HG03095 (cell line): ENCODE measurements around the gene GMDS.

Experiments used
- ATAC-seq: cut with Tn5 transposase; IDR thresholded peaks from one replicate; pipeline ENCODE4 v1.9.1; 2021; ENCODE audit warnings: moderate library complexity; ENCODE audit not compliant: unreplicated experiment

The GMDS gene

DNA sequence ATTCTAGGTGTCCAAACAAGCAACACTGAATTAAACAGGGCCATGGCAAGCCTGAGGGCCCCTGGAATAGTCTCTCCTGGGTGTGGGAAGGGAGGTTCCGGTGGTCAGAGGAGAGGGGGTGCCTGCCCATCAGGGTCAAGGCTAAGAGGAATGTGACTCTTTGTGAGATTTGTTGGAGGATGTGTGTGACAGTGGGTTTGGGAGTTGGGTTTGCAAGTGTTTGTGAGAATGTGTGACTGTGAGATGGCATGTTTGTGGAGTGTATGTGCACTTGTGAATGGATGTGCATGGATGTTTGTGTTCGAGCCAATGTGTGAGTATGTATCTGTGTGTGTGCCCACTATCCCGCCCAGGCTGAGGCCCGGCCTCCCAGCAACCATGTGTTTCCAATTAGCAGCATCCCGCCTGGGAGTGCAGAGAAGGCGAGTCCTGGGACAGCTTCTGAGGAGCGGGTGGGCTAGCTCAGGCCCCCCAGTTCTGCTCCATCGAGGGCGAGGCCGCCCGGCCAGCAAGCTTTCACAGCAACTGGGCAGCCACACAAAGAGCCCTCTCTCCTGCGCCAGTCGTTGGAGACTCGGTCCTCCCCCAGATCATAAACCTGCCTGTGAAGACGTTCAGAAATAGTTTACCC is 623.1 kb downstream of the GMDS start:
- no peak for ATAC-seq

DNA sequence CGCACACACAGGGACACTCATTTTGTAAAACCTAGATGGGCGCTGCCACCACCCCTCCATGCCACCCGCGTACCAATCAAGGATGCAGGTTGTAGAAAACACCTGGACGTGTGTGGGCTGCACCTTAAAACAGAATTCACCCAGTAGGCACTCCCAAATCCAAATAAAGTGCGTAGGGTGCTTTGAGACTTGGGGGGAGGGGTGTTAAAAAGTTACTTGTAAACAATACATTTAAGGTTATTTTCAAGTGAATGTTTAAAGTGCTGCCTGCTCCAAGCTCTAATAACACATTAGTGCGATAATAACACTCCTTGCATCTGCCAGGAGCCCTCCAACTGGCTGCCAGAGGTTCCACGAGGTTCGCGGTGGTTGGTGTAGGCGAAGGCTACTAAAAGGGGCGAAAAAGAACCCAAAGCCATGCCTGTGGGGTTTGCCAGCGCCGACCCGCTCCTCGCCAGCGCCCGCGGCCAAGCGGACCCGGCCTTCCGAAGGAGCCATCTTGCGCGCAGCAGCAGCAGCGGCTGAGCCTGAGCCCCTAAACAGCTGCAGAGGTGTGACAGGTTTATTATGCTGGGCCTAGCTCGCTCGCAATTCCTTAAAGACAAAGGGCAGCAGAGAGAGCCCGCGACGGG is 624.2 kb downstream of the GMDS start:
- no peak for ATAC-seq

DNA sequence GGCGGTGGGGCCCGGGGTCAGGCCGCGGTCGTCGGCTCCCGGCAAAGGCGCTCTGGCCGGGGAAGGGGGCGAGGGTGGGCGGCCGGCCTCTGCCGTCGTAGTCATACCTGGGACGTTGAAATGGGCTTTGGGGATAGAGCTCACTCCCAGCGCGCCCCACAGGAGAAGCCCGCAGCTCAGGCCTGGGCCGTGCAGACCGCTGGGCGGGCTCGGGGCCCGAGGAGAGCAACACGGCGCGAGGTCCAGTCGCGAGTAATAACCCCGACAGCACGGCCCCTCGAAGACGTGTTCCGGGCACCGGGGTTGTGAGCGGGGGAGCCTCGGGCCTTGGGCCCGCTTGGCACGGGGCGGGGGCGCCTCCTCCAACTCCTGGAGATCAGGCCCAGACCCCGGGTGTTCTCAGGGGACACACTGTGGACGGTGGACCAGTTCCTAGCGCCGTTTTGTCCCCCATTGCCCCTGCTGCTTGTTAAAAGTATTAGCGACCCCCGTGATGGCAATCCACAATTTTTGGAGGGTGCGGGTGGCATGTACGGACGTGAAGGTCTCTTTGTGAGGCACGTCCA is 624.8 kb downstream of the GMDS start:
- no peak for ATAC-seq

DNA sequence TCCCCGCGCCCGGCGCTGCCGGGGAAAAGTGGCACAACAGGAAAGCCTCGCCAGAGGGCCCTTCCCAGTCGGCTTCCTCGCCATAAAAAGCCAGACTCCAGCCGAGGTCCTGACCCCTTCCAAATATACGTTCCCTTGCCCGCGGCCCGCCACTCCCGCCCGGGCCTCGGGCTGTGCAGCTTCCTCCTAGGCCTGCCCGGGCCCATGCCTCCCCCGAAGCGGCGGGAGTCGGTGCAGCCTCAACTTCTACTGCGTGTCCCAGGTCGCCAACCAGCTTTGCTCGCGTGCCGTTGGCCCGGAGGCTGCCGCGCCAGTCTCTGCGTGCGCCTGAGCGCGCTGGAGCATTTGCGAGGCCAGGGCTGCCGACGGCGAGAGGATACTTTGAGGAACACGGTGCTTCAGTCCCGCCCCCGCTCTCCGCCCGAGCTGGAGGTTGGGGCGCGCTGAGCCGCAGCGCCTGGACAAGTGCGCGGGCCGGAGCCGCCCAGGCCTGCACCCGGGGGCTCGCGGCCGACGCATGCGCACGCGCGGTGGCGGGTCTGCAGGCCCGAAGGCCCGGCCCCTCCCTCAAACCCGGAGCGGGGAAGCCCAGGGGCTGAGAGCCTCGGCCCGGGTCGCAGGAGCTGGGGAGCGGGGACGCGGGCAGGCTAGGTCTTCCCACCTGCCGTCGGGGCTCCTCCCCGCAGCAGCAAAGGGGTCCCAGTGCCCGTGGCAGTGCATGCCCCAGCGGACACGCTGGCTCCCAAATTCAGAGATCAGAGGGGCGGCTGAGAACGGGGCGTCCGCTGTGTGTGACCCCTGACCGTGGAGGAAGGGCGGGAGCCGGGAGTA is 625.5 kb downstream of the GMDS start:
- no peak for ATAC-seq

GRCh38 chr6:1619098-1619672 is 626.2 kb downstream of the GMDS start:
- no peak for ATAC-seq

DNA sequence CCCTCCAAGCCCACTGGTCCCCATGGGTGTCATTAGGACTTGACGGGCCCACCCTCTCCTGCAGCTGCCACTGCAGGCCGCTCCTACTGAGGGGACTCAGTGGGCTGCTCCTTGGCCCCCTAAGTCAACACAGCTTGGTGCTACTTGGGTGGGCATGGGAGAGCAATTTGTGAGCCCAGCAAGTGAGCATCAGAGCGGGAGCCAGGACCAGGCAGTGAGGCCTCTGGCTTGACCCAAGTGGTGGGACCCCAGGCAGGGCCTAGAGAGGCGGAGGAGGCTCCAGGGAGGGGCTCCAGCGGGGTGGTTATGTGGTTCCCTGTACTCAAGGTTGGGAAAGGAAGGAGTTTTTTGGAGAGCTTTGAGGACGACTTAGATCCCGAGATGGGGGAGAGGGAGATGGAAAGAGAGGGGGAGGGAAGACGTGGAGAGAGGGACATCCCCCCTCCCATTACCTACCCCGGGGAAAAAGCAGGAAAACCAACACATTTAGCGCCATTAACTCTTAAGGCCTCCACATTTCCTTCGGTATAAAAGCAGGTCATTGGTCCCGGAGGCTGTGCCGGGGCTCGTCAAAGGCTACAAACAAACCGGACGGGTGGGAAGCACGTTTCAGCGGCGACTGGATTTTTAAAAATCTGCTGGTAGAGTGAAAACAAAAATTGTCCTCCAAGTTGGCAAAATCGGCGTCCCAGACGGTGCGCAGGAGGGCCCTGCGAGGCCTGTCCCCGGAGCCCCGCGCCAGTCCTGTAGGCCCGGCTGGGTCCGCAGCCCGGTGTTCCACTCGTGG is 626.9 kb downstream of the GMDS start:
- ATAC-seq = no peak

GRCh38 chr6:1617466-1618310 is 627.7 kb downstream of the GMDS start:
- no peak for ATAC-seq

DNA sequence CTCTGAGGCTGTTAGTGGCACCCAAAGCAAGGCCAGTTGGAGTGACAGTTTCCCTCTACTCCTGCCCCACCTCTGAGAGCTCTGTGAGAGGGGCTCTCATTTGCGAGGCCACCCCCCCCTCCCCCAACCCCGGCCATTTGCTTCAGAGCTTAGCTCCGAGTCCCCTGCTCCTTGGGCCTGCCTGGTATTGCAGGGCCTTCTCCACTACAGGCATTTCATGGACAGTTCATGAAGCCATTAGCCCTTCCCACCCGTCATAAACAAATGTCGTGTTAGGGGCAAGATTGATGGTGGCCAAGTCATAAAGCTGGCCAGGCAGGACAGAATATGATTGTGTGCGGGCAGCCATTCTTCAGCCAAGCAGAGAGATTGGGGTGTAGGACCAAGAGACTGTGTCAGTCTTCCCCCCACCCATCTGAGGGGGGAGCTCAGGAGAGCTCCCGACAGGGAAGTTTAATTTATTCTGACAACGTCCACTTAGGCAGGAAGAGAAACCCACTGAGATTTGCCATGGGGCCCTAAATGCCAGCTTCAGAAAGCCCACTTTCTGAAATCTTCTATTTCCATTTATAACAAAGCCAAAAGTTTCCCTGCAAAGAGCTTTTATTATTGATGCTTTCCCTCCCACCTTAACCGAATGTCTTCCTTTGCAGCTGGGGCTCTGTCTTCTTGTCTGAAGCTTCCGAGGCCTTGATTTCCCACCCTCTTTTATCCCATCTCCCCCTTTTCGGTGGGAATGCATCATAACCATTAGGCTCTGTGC is 628.5 kb downstream of the GMDS start:
- no peak for ATAC-seq

DNA sequence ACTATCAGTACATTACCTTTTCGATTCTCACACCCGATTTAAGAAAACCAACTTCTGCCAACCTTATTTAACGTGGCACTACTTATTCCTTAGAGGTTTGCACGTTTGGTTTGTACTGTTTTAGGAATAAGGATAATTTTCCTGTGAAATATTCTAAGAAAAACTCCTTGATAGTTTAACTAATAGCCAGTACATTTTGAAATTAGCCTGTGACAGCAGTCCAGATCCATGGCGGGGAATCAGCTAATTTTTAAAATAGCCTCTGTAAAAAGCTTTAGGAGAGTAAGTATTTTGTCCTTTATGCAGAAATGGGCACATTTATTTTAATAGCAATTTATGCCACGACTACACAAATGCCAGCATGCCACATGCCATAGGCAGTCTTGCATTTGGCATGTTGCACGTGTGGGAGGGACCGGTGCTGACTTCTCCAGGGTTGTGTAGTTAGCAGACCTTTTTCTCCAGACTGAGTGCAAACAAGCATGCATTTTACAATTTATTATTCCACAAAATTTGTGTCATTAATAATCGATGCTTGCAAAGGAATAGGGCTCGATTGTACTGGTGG is 629.5 kb downstream of the GMDS start:
- no peak for ATAC-seq

GRCh38 chr6:1615151-1615852 is 630.1 kb downstream of the GMDS start:
- no peak for ATAC-seq

GRCh38 chr6:1614448-1615150 is 630.8 kb downstream of the GMDS start:
- no peak for ATAC-seq

DNA sequence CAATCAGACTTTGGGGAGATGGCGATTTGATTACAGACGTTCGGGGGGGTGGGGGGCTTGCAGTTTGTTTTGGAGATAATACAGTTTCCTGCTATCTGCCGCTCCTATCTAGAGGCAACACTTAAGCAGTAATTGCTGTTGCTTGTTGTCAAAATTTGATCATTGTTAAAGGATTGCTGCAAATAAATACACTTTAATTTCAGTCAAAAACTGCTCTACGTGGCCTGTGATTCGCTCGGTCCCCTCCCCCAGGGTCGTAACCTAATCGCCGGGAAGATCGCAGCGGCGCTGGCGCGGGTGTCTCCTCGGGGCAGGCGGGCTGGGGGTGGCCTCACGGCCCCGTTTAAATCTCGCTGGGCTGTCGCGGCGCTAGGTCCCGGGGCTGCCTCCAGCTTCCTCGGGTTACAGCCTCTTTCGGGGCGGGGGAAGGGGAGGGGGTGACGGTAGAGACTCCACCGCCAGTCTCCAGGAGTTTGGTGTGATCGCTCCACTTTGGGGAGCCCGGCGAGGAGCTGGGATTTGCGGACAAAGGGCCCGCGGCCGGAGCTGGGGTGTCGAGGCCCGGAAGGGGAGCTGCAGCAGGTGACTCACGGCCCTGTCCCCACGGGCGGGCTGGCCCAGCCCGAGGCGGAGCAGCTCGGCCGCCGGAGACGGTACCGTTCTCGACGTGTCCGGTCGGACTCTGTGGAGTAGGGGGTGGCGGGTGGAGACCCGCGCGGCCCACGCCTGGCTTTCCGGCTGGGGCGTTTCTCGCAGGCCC is 631.5 kb downstream of the GMDS start:
- ATAC-seq = no peak

DNA sequence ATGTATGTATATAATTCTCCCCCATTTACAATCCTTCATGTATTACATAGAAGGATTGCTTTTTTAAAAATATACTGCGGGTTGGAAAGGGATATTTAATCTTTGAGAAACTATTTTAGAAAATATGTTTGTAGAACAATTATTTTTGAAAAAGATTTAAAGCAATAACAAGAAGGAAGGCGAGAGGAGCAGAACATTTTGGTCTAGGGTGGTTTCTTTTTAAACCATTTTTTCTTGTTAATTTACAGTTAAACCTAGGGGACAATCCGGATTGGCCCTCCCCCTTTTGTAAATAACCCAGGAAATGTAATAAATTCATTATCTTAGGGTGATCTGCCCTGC is 632.1 kb downstream of the GMDS start:
- ATAC-seq = no peak

DNA sequence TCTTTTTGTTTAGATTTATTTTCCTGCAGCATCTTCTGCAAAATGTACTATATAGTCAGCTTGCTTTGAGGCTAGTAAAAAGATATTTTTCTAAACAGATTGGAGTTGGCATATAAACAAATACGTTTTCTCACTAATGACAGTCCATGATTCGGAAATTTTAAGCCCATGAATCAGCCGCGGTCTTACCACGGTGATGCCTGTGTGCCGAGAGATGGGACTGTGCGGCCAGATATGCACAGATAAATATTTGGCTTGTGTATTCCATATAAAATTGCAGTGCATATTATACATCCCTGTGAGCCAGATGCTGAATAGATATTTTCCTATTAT is 632.5 kb downstream of the GMDS start:
- ATAC-seq = no peak

DNA sequence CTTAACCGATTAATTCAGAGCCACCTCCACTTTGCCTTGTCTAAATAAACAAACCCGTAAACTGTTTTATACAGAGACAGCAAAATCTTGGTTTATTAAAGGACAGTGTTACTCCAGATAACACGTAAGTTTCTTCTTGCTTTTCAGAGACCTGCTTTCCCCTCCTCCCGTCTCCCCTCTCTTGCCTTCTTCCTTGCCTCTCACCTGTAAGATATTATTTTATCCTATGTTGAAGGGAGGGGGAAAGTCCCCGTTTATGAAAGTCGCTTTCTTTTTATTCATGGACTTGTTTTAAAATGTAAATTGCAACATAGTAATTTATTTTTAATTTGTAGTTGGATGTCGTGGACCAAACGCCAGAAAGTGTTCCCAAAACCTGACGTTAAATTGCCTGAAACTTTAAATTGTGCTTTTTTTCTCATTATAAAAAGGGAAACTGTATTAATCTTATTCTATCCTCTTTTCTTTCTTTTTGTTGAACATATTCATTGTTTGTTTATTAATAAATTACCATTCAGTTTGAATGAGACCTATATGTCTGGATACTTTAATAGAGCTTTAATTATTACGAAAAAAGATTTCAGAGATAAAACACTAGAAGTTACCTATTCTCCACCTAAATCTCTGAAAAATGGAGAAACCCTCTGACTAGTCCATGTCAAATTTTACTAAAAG is 633.0 kb downstream of the GMDS start:
- no peak for ATAC-seq

DNA sequence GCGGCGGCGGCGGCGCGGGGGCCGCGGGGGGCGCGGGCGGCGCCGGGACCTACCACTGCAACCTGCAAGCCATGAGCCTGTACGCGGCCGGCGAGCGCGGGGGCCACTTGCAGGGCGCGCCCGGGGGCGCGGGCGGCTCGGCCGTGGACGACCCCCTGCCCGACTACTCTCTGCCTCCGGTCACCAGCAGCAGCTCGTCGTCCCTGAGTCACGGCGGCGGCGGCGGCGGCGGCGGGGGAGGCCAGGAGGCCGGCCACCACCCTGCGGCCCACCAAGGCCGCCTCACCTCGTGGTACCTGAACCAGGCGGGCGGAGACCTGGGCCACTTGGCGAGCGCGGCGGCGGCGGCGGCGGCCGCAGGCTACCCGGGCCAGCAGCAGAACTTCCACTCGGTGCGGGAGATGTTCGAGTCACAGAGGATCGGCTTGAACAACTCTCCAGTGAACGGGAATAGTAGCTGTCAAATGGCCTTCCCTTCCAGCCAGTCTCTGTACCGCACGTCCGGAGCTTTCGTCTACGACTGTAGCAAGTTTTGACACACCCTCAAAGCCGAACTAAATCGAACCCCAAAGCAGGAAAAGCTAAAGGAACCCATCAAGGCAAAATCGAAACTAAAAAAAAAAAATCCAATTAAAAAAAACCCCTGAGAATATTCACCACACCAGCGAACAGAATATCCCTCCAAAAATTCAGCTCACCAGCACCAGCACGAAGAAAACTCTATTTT is 633.7 kb downstream of the GMDS start:
- no peak for ATAC-seq
